T-helper 9 cell (primary cell): ENCODE measurements around the gene CLCN4.

ENCODE experiments used
- DNase-seq: peaks from one replicate; pipeline ENCODE4 v3.0.0-alpha.2; 2020

The CLCN4 gene

GRCh38 chrX:10168226-10168625 lies 11.5 kb downstream of the CLCN4 start:
- DNase-seq: no peak

GRCh38 chrX:10169175-10169574 lies 12.4 kb downstream of the CLCN4 start:
- DNase-seq: no peak

DNA sequence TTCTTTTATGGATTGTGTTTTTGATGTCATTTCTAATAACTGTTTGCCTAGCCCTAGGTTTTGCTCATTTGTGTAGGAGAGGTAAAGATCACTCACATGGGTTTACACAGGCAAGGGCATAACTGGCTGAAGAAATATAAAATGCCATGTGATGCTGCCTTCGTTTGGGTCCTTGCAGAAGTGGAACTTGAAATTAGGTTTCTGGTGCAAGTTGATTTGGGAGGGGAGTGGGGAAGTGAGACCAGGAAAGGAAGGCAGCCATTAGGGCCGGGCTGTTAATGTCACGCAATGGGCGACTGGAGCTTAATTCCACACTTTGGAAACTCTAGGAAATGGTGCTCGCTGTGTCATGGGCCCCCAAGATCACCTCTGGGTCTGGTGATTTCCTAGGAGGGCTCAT lies 14.5 kb downstream of the CLCN4 start:
- DNase-seq: no peak

DNA sequence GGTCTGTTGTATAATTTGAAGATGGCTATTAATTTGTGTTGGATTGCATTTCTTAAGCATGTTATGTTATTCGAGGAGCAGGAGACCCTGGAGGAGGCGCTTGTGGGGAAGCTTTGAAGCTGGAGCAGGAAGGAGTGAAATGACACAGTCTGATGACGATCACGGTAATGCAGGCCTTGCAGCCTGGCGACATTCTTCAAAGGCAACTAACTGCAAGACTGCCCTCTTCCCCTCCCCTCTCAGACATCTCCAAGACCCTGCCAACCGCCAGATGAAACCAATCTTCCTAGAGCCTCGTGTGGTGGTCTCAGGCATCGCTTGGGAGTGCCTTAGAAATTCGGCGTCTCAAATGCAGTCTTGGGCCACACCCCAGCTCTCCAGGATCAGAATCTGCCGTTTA lies 16.1 kb downstream of the CLCN4 start:
- no peak for DNase-seq

GRCh38 chrX:10173331-10173900 lies 16.6 kb downstream of the CLCN4 start:
- no peak for DNase-seq

DNA sequence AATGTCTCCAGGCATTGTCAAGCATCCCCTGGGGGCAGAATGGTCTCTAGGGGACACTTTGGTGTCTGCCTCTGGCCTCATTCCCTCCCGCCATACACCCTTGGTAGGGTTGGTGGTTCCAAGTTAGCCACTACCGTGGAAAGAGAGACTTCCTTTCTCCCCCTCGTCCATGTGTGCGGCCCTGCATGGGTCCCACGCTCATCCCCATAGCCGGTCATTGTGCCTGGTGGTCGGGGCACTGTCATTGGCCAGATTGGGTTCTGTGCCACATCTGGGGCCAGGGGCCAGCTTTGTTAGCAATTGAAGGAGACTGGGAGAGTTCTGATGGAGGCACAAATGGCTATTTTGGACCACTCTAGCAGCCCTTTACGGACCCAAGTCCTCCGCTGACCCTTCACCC lies 17.3 kb downstream of the CLCN4 start:
- no peak for DNase-seq

DNA sequence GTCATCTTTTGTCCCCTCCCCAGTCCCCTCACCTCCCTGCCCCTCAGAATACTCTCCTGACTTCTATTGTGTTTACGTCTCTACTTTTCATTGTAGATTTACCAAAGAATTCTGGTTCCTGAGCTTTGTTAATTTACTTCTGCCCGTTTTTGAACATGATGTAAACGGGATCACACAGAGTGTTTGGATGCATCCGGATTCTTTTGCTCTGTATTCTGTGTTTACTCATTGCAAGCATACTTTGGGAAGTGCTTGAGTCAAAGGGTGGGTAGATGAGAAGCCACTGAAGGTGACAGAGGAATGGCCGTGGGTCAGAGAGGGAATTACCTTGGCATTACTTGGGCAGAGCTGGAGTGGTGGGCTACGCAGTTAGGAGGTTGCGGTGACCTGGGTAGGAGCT lies 18.0 kb downstream of the CLCN4 start:
- DNase-seq: no peak

DNA sequence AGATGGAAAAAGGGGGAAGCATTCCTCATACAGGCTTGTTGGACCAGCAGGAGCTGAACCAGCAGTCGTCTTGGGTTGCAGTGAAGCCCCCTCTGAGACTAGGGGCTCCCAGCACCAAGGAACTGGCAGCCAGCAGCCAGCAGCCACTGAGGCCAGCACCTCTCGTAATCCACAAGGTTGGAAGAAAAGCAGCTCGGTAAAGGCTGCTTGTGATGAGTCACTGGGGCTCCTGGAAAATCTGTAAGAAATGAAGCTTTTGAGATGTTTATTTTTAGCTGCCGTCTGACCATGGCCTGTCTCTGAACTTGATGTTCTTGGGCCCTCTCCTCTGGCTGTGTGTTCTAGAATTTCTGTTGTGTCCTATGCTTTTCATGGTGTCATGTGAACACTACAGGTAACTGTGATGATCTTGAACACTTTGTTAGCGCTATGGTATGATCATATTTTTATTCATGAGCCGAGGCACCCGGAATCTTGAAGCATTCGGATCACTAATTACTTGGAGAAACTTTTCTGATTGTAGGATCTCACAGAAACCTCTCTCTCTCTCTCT lies 18.6 kb downstream of the CLCN4 start:
- no peak for DNase-seq

DNA sequence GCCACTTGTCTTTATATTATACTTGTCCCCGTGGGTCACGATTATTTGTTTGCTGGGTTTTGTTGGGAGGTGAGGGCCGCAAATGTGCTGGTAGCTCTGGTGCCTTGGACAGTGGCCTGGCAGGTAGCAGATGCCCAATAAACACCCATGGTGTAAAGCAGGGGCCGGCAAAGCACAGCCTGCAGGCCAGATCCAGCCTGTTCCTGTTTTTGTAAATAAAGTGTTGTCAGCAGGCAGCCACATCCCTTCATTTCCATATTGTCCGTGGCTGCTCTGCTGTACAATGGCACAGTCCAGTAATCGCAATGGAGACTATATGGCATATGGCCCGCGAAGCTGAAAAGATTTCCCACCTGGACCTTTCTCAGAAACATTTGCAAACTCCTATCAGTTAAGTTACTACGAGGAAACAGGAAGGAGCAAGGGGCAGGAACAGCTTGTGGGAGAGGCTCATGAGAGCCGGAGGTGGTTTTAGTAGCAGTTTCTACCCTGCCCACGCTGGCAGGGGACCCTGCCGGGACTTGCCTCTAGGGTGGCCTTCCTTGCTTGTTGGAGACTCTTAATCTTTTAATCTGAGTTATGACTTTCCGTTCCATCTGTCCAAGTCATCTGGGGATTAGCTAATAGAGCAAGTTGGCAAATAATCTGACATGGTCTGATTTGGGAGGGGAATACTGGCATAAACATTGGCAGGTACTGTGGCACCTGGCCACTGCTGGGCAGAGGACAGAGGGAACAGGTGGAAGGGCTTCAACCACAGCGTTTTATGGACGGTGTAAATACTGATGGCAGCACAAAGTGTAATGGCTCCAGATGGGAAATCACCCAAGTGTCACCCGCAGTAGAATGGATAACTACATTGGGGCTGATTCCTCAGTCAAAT lies 19.6 kb downstream of the CLCN4 start:
- no peak for DNase-seq

DNA sequence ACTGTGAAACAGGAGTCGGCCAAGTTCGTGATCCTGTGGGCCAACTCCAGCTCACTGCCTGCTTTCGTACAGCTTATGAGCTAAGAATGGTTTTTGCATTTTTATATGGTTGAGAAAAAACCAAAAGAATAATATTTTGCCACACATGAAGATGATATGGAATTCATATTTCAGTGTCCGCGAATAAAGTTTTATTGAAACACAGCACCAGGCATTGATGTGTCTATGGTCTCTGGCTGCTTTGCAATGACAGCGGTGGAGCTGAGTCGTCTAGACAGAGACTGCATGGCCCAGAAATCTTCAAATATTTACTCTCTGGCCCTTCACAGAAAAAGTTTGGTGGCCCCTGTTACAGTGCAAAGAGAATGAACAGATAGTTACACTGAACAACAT lies 20.2 kb downstream of the CLCN4 start:
- DNase-seq: no peak

GRCh38 chrX:10177601-10178000 lies 20.8 kb downstream of the CLCN4 start:
- DNase-seq: no peak

GRCh38 chrX:10178866-10179463 lies 22.2 kb downstream of the CLCN4 start:
- no peak for DNase-seq

GRCh38 chrX:10183760-10184159 lies 27.0 kb downstream of the CLCN4 start:
- no peak for DNase-seq

GRCh38 chrX:10184411-10184810 lies 27.6 kb downstream of the CLCN4 start:
- DNase-seq: no peak

- DNase-seq: no peak
Measured at GRCh38 chrX:10186355-10186754, 29.6 kb downstream of the CLCN4 start.

DNA sequence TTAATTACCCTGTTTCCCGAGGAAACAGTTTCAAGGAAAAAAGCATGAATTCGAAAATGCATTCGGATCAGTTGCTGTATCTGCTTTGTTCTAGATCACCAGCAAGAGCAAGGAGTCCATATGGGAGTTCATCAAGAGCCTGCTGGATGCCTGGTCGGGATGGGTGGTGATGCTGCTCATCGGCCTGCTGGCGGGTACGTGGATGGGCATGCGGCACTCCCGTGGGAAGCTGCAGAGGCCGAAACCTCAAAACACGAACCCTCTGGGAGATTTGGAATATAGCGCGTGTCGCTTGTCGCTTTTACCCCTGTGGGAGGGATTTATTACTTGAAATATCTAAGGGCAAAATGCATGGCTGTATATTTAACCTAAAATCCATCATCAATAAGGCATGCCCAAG lies 30.6 kb downstream of the CLCN4 start:
- no peak for DNase-seq

- peak; percentile 74 for DNase-seq
Measured at GRCh38 chrX:10189317-10190268, 32.8 kb downstream of the CLCN4 start.

DNA sequence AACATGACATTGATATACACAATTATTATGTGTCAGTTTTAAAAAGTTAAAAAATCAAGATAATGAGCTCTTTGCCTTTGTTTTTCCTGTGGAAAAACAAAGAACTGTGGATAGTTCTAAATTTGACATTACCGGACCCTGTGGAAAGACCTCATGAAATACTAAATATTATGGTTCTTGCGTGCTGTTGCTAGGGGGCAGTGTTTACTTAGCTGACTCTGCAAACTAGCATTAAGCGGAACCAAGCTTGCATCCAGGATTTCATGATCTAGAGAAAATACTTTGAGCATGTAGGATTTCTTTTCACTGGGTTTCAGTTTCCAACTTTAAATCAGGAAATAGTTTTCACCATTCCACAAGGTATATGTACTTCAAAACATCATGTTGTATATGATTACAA lies 33.6 kb downstream of the CLCN4 start:
- no peak for DNase-seq

GRCh38 chrX:10193587-10193986 lies 36.8 kb downstream of the CLCN4 start:
- DNase-seq: no peak

GRCh38 chrX:10195425-10195824 lies 38.6 kb downstream of the CLCN4 start:
- DNase-seq: no peak

DNA sequence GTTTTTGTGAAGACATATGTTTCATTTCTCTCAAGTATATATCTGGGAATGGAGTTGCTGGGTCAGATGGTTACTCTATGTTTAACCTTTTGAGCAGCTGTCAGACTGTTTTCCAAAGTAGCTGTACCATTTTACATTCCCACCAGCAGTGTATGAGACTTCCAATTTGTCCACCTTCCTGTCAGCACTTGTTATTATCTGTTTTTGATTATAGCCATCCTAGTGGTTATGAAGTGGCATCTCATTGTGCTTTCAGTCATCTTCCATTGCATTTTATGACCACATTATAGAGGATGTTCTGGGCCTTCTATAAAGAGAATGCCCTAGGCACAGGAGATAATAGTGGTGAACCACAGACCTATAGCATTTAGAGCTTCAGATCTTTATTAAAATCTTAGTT lies 39.2 kb downstream of the CLCN4 start:
- DNase-seq: no peak
